ENCODE data around the gene WNT8B.

- TF ChIP-seq CTCF (IDR thresholded peaks at IDR 0.05) (no peak), POLR2A (IDR thresholded peaks at IDR 0.05) (no peak)
Measured at GRCh38 chr10:100519311-100520051, 56.7 kb downstream of the WNT8B start, which contains the start of gene SEC31B.

Measured in body of pancreas (tissue), 4 donors.